GM21717 (cell line): ENCODE measurements around the gene TRPC5OS.

Source experiments
- ATAC-seq: cut with Tn5 transposase; IDR thresholded peaks from one replicate; pipeline ENCODE4 v1.9.1; 2021; ENCODE audit warnings: mild to moderate bottlenecking, moderate library complexity; ENCODE audit not compliant: unreplicated experiment

The TRPC5OS gene

GRCh38 chrX:111875881-111876280, at the start of gene TRPC5OS:
TSS of gene TRPC5OS (plus strand) at chrX:111876181. CDS start at chrX:111901850, 25,669 bp downstream.
- ATAC-seq = no peak

GRCh38 chrX:111829345-111829744, 46.6 kb upstream of the TRPC5OS start:
- no peak for ATAC-seq

GRCh38 chrX:111830571-111830970, 45.4 kb upstream of the TRPC5OS start:
- ATAC-seq = no peak

GRCh38 chrX:111831343-111831742, 44.6 kb upstream of the TRPC5OS start:
- ATAC-seq = no peak

GRCh38 chrX:111837197-111837596, 38.8 kb upstream of the TRPC5OS start:
- no peak for ATAC-seq

GRCh38 chrX:111847491-111848133, 28.4 kb upstream of the TRPC5OS start:
- ATAC-seq = no peak

GRCh38 chrX:111848541-111848940, 27.4 kb upstream of the TRPC5OS start:
- ATAC-seq = no peak

GRCh38 chrX:111850975-111851374, 25.0 kb upstream of the TRPC5OS start:
- no peak for ATAC-seq

GRCh38 chrX:111854556-111855490, 21.2 kb upstream of the TRPC5OS start:
- no peak for ATAC-seq

- ATAC-seq = no peak
Measured at GRCh38 chrX:111857534-111858060, 18.4 kb upstream of the TRPC5OS start.

GRCh38 chrX:111861605-111862004, 14.4 kb upstream of the TRPC5OS start:
- no peak for ATAC-seq

- no peak for ATAC-seq
Measured at GRCh38 chrX:111867236-111867635, 8.7 kb upstream of the TRPC5OS start.

- peak; percentile 83 for ATAC-seq
Measured at GRCh38 chrX:111868726-111869638, 7.0 kb upstream of the TRPC5OS start.

- ATAC-seq = peak; percentile 79
Measured at GRCh38 chrX:111869639-111870034, 6.3 kb upstream of the TRPC5OS start.

- ATAC-seq = no peak
Measured at GRCh38 chrX:111874241-111874640, 1.7 kb upstream of the TRPC5OS start.

- no peak for ATAC-seq
Measured at GRCh38 chrX:111876646-111877045, 665 bp downstream of the TRPC5OS start.

- ATAC-seq = no peak
Measured at GRCh38 chrX:111877681-111878080, 1.7 kb downstream of the TRPC5OS start.

GRCh38 chrX:111880735-111881134, 4.8 kb downstream of the TRPC5OS start:
- no peak for ATAC-seq

- no peak for ATAC-seq
Measured at GRCh38 chrX:111881715-111882114, 5.7 kb downstream of the TRPC5OS start.

- ATAC-seq = no peak
Measured at GRCh38 chrX:111886678-111887077, 10.7 kb downstream of the TRPC5OS start.

GRCh38 chrX:111888600-111888999, 12.6 kb downstream of the TRPC5OS start:
- no peak for ATAC-seq
